Retina (tissue), 1 donor: ENCODE results near the gene SOHLH1.

Source experiments
- DNase-seq: peaks from one replicate; pipeline ENCODE4 v3.0.0-alpha.2; 2016

SOHLH1 gene

DNA sequence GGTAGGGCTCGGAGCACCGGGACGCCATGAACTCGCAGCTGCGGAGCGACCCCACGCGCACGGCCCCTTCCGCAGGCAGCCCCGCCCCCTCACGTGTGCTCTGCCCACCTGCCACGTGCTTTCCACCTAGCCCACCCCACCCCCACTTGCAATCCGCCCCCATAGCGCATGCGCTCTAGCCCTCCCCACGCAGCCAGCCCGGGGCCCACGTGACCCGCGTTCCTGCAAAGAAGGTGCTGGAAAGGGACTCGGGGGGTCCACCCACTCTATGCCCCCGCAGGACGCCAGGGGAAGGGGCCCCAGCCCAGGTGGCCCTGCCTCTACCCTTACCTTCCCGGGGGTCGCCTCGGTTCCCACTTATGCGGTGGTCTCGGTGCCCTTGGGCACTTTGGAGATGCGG, at the start of gene SOHLH1:
Gene SOHLH1 (minus strand): TSS at position 42 of the 400 bp plus-strand sequence. CDS start 14 bp downstream, at position 28.
- DNase-seq = no peak

- no peak for DNase-seq
These were observed 49.4 kb upstream of the SOHLH1 start for GRCh38 chr9:135748676-135749075.

DNA sequence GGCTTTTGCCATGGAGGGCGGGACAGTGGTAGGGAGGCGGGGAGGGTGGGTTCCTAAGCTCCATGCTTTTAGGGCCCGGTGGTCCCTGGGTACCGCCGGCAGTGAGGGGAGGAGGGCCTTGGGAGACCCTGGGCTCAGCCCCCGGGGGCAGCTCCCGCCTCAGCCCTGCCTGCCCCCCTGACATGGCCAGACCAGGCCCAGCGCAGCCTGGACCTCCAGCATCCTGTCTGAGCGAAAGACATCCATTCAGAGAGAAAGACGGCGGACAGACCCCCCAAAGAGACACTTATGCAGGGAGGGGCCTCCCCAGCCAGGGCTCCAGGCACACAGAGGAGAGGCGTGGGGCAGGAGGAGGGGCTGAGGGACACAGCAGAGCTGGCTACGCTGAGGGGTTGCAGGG, 48.0 kb upstream of the SOHLH1 start:
- DNase-seq = no peak

GRCh38 chr9:135746565-135746964, 47.3 kb upstream of the SOHLH1 start:
- no peak for DNase-seq

DNA sequence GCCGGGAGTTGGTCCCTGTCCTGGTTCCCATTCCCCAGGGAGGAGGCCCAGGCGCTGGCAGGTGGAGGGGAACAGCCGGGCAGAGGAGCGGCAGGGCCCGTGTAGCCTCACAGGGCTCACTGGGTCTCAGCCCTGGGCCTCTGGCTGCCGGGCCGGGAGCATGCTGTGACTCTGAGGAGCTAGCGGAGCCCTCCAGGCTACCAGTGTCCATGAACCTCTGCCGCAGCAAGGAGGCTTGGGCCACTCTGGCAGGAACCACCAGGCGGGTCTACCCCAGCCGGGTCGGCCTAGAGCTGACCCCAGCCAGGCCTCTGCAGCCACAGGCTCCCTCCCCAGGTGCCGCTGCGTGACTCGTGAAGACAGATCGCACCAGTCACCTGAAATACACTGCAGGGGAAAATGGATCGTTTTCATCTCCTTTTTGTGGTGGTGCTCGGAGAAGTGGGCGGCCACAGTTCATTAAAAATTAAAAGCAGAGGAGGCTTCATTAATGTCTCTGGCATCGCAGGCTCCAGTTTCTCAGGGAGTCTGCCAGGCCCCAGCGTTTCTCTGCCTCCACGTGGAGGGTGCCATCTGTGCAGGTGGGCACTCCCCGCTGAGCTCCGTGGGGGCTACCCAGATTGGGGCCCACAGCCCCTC, 46.5 kb upstream of the SOHLH1 start:
- no peak for DNase-seq

DNA sequence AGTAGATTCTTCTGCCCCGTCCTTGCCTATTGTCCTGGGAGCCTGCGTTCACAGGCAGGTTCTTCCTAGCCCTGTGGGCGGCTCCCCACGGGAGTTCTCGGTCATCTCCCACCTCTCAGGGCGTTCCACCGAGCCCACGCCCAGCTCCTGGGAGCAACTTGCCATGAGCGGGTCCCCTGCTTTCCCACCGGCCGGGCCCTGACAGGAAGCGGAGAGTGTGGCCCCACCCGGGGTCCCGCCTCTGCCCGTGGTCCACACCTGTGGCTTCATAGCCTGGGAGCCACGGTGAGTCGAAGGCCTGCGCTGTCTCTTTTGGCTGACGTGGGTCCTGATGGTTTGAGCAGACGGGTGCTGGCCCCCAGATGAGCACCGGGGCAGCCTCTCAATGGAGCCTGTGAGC, 45.9 kb upstream of the SOHLH1 start:
- DNase-seq = no peak

DNA sequence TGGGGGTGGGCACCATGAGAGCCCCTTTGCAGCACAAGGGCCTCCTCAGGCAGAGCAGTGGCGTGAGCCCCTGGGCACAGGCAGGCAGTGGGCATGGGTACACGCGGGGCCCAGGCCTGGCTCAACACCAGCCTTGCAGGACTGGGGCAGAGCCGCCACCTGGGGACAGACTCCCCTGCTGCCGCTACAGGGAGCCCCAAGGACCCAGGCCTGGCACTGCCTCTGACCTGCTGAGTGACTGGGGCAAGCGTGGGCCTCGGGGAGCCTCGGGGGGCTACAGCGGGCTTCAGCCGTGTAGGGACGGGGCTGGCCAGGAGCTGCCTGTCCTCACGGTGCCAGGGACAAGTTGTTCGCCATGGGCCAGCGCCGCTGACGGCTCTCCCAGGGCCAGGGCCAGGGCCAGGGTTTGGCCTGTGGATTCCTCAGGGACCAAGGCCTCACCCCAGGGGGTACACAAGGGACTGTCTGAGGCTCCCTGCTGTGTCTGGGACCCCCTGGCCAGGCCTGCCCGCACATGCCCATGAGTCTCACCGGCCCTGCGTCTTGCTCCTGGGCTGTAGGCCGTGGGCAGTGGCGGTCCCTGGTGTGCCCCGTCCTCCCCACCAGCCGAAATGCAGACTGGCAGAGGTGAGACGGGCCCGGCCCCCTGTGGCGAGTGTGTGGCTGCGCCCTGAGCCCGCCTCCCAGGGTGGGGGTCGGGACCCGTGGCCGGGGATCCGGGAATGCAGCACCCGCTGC, 45.2 kb upstream of the SOHLH1 start:
- DNase-seq = no peak

DNA sequence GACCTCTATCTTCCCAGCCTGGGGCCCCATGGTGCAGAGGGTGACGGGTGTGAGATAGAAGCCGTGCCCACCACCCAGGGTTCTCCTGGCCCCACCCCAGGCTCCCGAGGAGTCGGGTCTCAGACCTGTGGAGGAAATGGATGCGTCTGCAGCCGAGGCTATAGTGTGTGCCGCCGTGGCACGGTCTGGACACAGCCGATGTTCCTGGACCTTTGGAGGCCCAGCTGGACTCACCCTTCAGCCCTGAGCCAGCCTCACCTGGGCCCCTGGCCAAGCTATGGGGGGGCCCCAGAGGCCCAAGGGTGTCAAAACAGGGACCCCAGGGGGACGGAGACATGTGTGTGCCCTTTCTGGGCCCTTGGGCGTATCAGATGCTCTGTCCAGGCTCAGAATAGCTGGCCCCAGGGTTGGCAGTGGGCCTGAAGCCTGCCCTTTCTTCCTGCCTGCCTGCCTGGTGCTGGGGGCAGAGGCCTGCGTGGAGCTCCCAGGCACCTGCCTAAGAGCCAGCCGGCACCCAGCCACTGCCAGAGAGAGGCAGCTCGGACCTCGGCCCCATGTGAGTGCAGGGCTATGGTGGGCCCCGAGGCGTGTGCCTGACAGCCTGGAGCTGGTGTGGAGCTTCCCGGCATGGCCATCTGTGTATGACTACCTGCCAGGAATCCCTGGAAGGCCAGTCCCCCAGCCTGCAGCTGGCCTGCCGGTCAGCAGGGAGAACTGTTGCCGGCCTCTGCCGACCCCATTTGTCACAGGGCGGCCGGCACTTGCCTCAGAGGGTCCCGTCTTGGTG, 44.5 kb upstream of the SOHLH1 start:
- DNase-seq = no peak

DNA sequence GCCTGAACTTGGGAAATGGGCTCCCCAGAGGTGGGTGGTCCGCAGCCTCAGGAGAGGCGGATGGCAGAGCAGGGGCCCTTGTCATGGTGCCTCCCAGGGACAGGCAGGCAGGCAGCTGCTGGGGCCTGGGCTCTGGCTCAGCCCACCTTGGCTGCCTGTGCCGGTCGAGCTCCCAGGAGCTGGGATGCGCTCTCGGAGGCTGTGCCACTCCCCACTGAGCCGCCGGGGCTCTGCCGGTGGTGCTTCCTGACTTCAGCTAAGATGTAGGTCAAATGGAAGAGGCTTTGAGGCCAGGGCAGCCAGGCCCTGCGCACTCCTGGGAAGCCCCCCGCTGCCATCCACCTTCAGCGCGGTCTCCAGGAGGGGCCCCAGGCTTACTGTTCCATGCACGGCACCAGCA, 43.7 kb upstream of the SOHLH1 start:
- DNase-seq = no peak

- DNase-seq = no peak
These were observed 42.3 kb upstream of the SOHLH1 start for GRCh38 chr9:135741276-135742219.

- no peak for DNase-seq
These were observed 40.3 kb upstream of the SOHLH1 start for GRCh38 chr9:135739271-135740220.

DNA sequence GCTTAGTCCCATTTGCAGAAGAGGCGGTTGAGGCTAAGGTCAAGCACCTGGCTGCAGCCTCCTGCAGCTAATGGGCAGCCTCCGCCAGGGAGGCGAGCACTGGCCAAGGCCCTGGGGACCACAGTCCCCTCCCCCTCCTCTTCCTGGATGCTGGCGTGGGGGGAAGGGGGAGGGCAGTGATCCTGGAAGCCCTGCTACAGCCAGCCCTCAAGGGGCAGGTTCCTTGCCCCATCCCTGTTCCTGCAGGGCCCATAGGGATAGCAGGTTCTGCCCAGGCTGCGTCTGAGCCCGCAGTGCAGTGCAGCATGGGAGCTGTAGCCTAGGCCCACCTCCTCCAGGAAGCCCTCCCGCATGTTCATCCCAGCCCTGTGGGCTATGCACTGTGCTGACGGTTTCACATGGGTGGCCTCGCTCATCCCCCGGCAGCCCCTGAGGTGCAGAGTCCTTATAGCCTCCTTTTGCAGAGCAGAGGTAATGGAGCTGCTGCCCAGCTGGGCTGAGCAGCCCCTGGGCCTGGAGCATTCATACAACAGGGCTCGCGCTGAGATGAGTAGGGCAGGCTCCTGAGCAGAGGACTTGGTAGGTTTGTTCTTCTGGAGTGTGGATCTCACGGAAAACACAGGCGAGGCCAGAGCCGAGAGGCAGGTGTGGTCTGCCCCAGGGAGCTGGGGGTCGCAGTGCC, 38.7 kb upstream of the SOHLH1 start:
- DNase-seq = no peak

DNA sequence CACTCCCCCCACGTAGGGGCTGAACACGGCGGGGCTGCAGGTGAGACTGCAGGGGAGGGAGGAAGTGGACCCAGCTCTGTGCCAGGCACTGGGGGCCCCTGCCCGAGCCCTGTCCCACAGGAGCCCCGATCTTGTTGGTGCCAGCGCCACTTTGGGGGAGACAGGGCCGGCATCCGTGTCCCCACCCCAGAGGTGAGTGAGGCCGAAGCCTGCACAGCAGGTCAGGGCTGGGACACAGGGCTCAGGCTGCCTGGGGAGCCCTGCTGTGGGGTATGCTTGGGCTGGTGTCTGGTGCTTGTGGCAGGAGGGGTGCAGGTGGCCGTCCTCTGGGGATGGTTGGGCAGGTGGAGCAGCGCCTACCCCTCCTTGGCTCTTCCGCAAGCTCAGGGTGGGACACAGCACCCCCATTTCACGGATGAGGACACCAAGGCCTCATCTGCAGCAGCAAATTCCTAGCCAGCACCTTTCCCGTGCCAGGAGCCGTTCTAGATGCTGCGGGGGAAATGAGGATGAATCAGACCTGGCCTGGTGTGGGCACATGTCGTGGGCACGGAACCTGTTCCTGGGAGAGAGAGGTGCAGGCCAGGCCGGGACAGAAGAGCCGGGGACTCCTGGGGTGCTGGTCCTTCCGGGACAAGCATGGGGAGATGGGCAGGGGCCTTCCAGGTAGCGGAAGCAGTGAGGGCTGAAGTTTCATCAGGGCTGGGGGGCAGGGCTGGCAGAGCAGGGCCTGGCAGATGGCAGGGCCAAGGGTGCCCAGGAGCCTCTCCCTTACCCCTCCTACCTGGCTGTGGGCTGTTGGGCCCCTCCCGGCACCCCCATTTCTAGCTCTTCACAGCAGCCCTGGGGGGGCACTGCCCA, 37.9 kb upstream of the SOHLH1 start:
- DNase-seq = no peak

DNA sequence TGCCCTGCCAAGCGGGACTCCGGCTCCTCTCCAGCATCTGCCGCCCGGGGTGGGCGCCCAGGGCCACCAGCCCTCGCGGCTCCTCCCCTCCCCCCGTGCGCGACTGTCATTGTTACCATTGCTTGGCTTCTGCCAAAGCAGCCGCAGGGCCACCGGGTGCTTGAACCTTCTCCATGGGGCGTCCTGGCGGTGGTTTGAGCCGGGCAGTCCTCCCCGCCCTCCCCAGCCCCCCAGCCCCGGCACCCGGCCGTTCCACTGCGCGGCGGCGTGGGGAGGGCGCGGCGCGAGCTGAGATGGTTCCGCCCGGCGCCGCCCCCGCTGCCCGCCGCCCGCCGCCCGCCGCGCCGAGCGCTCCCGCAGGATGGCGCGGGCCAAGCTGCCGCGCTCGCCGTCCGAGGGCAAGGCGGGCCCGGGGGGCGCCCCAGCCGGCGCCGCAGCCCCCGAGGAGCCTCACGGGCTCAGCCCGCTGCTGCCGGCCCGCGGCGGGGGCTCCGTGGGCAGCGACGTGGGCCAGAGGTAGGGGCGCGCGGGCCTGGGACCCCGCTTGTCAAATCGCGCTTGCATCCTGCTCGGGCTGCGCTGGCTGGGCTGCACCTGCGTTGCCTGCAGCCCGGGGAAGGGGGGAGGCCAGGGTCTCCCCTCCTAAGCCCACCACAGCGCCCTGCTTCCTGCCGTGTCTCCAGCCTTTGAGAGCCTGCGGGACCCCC, 37.1 kb upstream of the SOHLH1 start:
- no peak for DNase-seq

GRCh38 chr9:135734616-135735144, 35.4 kb upstream of the SOHLH1 start:
- no peak for DNase-seq

DNA sequence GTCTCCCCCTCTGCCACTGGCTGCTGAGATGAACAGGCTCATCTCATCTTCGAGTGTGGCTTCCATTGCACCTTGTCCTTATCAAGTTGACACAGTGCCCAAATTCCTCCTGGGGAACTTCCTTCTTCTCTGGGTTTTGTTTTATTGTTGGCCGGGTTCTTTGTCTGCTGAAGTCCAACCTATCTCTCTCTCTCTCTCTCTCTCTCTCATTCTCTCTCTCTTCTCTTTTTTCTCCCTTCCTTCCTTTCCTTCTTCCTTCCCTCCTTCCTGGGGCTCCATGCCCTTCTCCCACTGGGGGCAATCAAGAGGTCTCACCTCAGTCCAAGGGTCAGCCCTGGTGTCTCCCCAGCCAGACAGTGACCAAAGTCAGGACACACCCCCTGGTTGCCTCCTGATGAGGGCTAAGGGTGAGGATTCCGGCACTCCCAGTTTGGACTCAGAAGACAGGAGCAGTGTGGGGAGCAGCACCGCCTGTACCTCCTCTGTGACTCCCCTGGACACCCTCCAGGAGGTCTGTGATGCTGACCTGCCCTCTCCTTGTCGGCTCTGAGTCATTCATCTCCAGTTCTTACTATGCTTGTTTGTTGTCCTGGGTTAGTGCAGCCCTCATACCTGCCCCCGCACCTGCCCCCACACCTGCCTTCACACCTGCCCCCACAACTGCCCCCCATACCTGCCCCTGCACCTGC, 33.4 kb upstream of the SOHLH1 start:
- DNase-seq = no peak

GRCh38 chr9:135731454-135731853, 32.2 kb upstream of the SOHLH1 start:
- DNase-seq = no peak

DNA sequence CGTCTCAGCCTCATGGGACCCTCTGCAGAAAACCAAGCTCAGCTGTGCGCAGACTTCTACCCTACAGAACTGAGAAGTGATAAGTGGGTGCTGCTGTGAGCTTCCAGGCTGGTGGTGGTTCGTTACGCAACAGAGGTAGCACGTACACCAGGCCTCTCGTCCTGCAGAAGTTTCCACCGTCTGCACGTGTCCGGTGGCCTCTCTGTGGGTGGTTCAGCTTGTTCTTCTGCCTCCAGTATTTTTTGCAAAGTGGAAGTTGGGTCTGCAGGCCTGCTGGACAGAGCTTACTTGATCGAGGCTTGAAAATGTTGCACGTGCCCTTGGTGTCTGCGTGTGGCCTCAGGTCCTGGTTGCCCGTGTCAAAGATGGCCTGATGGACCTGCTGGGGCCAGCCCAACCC, 30.2 kb upstream of the SOHLH1 start:
- DNase-seq = no peak
